HG03108 (cell line): ENCODE data around the gene MARS1.
A peak's percentile ranks its signal among the peaks of the same experiment; 100 is the strongest.
"Not testable (repeated sequence)": the region's sequence is repeated elsewhere in the genome, so short reads cannot be mapped to it uniquely, and the experiment has no call there.

Experiments
- ATAC-seq: cut with Tn5 transposase; IDR thresholded peaks from one replicate; pipeline ENCODE4 v1.9.1; 2021; ENCODE audit warnings: moderate library complexity; ENCODE audit not compliant: unreplicated experiment

The MARS1 gene

GRCh38 chr12:57487597-57488401, at the start of gene MARS1:
Gene MARS1 (plus strand): TSS chr12:57488068. CDS start chr12:57488091, 23 bp downstream.
- ATAC-seq: peak; percentile 98

GRCh38 chr12:57438400-57438799, 49.5 kb upstream of the MARS1 start:
- ATAC-seq: no peak

GRCh38 chr12:57439762-57440266, 48.1 kb upstream of the MARS1 start:
- no peak for ATAC-seq

GRCh38 chr12:57441393-57441792, 46.5 kb upstream of the MARS1 start:
- ATAC-seq: not testable (repeated sequence)

GRCh38 chr12:57441846-57442427, 45.9 kb upstream of the MARS1 start:
- no peak for ATAC-seq

GRCh38 chr12:57444337-57444736, 43.5 kb upstream of the MARS1 start:
- ATAC-seq: not testable (repeated sequence)

GRCh38 chr12:57444744-57445143, 43.1 kb upstream of the MARS1 start:
- ATAC-seq: no peak

- ATAC-seq: no peak
Measured at GRCh38 chr12:57446292-57446960, 41.4 kb upstream of the MARS1 start.

GRCh38 chr12:57448669-57449068, 39.2 kb upstream of the MARS1 start:
- no peak for ATAC-seq

- ATAC-seq: no peak
Measured at GRCh38 chr12:57449375-57449774, 38.5 kb upstream of the MARS1 start.

GRCh38 chr12:57450057-57450456, 37.8 kb upstream of the MARS1 start:
- no peak for ATAC-seq

GRCh38 chr12:57451233-57451778, 36.6 kb upstream of the MARS1 start:
- no peak for ATAC-seq

GRCh38 chr12:57452181-57452936, 35.5 kb upstream of the MARS1 start:
- ATAC-seq: no peak

- ATAC-seq: peak; percentile 50
Measured at GRCh38 chr12:57452937-57453509, 34.8 kb upstream of the MARS1 start.

GRCh38 chr12:57454213-57454565, 33.7 kb upstream of the MARS1 start:
- ATAC-seq: no peak

GRCh38 chr12:57454566-57455373, 33.1 kb upstream of the MARS1 start, which contains the start of gene INHBE:
Gene INHBE (plus strand): TSS chr12:57455307. CDS start chr12:57455537, 230 bp downstream.
- ATAC-seq: no peak

GRCh38 chr12:57455374-57456144, 32.3 kb upstream of the MARS1 start:
- ATAC-seq: no peak

GRCh38 chr12:57456145-57456700, 31.6 kb upstream of the MARS1 start:
- no peak for ATAC-seq
